ENCODE results near the gene CALU. TPM values are rescaled to one million over a fixed set of nuclear protein-coding genes. Genes with fewer than 3 reads are reported as not detected.

The CALU gene
- total RNA-seq, 1 experiment from 2014 or later: 168 TPM

GRCh38 chr7:128793181-128793547 lies 54.0 kb downstream of the CALU start:
- H3K14ac ChIP-seq (ENCODE audit: insufficient read depth, low read length): no peak overlapping the region
- H2BK12ac ChIP-seq (ENCODE audit: insufficient read length, low read depth, low read length): no peak overlapping the region
- H4K20me1 ChIP-seq (ENCODE audit: control insufficient read depth, insufficient read depth, insufficient read length): no peaks in the 10 kb centered on the region
- Mint-ChIP-seq H3K36me3 (ENCODE audit: insufficient read depth in 1 of 3, low read depth in 3 of 3) (peaks cover 21 to 38% (median 34%) of the 10 kb centered on the region in 3 experiments), H3K27ac (no peak overlapping the region), H3K27me3 (ENCODE audit: low read depth) (peaks cover 19% of the 10 kb centered on the region), H3K4me1 (peaks cover 41 to 44% of the 10 kb centered on the region in 2 experiments), H3K9me3 (no peaks in the 10 kb centered on the region; a peak in 1 of 5 replicates), H3K4me3 (no peak overlapping the region)
- no peak overlapping the region for H3K9ac ChIP-seq (ENCODE audit: extremely low read depth, insufficient read length, low read length)
- H3K79me2 ChIP-seq (ENCODE audit: insufficient read depth, low read length): no peaks in the 10 kb centered on the region
- H2BK5ac ChIP-seq (ENCODE audit: insufficient read length, low read length): no peak overlapping the region
- no peak overlapping the region for H2AK5ac ChIP-seq (ENCODE audit: insufficient read length, low read length)
- no peak overlapping the region for H2BK120ac ChIP-seq (ENCODE audit: low read depth, low read length, poor library complexity, severe bottlenecking)
- no peaks in the 10 kb centered on the region for H3K79me1 ChIP-seq (ENCODE audit: insufficient read depth, low read depth, low read length, poor library complexity, severe bottlenecking)
- H3K4ac ChIP-seq (ENCODE audit: low read depth, low read length): no peak overlapping the region
- H3K4me2 ChIP-seq (ENCODE audit: insufficient read depth, insufficient read length, low read length): no peak overlapping the region
- H2BK15ac ChIP-seq (ENCODE audit: low read depth, low read length): no peak overlapping the region
- peaks cover 12% of the 10 kb centered on the region for H3K23me2 ChIP-seq (ENCODE audit: insufficient read length, low read depth, low read length, poor library complexity, severe bottlenecking)
- H2BK20ac ChIP-seq (ENCODE audit: low read depth, low read length, poor library complexity, severe bottlenecking): no peak overlapping the region
- H3T11ph ChIP-seq (ENCODE audit: low read length): no peak overlapping the region
- TF ChIP-seq, protein P1, sequence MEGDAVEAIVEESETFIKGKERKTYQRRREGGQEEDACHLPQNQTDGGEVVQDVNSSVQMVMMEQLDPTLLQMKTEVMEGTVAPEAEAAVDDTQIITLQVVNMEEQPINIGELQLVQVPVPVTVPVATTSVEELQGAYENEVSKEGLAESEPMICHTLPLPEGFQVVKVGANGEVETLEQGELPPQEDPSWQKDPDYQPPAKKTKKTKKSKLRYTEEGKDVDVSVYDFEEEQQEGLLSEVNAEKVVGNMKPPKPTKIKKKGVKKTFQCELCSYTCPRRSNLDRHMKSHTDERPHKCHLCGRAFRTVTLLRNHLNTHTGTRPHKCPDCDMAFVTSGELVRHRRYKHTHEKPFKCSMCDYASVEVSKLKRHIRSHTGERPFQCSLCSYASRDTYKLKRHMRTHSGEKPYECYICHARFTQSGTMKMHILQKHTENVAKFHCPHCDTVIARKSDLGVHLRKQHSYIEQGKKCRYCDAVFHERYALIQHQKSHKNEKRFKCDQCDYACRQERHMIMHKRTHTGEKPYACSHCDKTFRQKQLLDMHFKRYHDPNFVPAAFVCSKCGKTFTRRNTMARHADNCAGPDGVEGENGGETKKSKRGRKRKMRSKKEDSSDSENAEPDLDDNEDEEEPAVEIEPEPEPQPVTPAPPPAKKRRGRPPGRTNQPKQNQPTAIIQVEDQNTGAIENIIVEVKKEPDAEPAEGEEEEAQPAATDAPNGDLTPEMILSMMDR (conservative IDR thresholded peaks at IDR 0.05): no peak
- no peak overlapping the region for H4K8ac ChIP-seq (replicated peaks; ENCODE audit: insufficient read length, low read depth, low read length)
- no peaks in the 10 kb centered on the region for H3K27me3 ChIP-seq (ENCODE audit: insufficient read depth, low read length)
- H2AFZ ChIP-seq (ENCODE audit: low read length): no peak overlapping the region
- H3K4me1 ChIP-seq (ENCODE audit: insufficient read depth, low read length): no peaks in the 10 kb centered on the region; the same call in 1 of the 2 replicates
- H3K23ac ChIP-seq (ENCODE audit: insufficient read length, low read depth, low read length): no peak overlapping the region
- H4K5ac ChIP-seq (ENCODE audit: insufficient read length, low read depth, low read length): no peak overlapping the region
- H3K56ac ChIP-seq (ENCODE audit: insufficient read length, low read depth, low read length): no peak overlapping the region
- no CpG with 5 or more reads among the region's 5 CpGs for WGBS (ENCODE audit: extremely low coverage, insufficient read length, low lambda C conversion rate)
- DNase-seq: no peak
- no peaks in the 10 kb centered on the region for H3K9me3 ChIP-seq (ENCODE audit: control insufficient read depth, low read depth, low read length)
- H3K27ac ChIP-seq (ENCODE audit: insufficient read length, low read depth, low read length): no peak overlapping the region
- no peak overlapping the region for H4K91ac ChIP-seq (ENCODE audit: insufficient read length, low read depth, low read length)
- no peak overlapping the region for H3K18ac ChIP-seq (ENCODE audit: insufficient read length, low read depth, low read length)

Measured in H9 (cell line).